ENCODE measurements around the gene SRGAP1. TPM values are rescaled to one million over a fixed set of nuclear protein-coding genes. Genes with fewer than 3 reads are reported as not detected.

SRGAP1 gene
- total and polyA plus RNA-seq, 8 donors: 0.70 to 37.9 (median 9.8) TPM

- H3K4me1 ChIP-seq: peaks cover 0 to 12% (median 0%) of the 10 kb centered on the region in 4 donors
- H3K4me3 ChIP-seq: no peak overlapping the region
- H3K9me3 ChIP-seq: peaks cover 0 to 17% (median 5%) of the 10 kb centered on the region in 4 donors
- no peaks in the 10 kb centered on the region for H3K36me3 ChIP-seq
- WGBS, 5 donors: 75 to 91% (median 86%) methylated on average over 6 of the region's 6 CpGs
- peaks cover 0 to 16% (median 7%) of the 10 kb centered on the region in 3 donors for H3K27me3 ChIP-seq
- intact Hi-C loops (cut with DNase I; ENCODE audit: low total_unique reads): no loop called here
- TF ChIP-seq POLR2AphosphoS5 (IDR thresholded peaks at IDR 0.05) (no peak), CTCF (IDR thresholded peaks at IDR 0.05) (no peak), POLR2A (IDR thresholded peaks at IDR 0.05) (no peak), EP300 (IDR thresholded peaks at IDR 0.05) (no peak)
- no peak overlapping the region for H3K27ac ChIP-seq
- DNase-seq: no peak
These were observed 21.5 kb upstream of the SRGAP1 start for GRCh38 chr12:63823040-63823439.

DNA sequence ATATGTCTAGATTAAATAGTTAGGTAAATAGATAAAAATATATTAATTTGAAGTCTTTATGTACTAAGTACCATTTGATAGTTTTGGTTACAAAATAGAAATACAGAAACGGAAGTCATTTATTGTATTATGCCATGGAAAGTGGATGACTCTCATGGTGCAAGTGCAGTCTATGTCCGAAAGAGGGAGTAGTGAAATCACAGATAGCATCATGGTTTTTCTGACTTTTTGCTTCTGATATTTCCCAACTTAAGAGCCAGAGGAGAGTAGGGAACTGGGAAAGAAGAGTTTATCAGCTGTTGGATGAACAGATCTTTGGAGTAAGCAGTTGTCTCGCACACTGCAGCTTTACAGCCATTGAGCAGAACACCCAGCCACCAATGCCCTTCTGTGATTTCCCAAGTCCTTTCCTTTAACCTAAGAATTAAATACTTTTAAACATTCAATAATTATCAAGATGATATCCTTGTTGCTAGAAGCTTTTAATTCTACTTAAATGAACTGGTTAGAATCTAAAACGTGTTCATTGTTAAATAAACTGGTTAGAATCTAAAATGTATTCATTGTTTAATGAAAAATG is 18.4 kb upstream of the SRGAP1 start:
- TF ChIP-seq POLR2A (IDR thresholded peaks at IDR 0.05) (no peak), POLR2AphosphoS5 (IDR thresholded peaks at IDR 0.05) (peak in 1 of 3 donors; percentile 53), CTCF (IDR thresholded peaks at IDR 0.05) (peak in 5 of 7 experiments; percentile 56 to 78 (median 71)), EP300 (IDR thresholded peaks at IDR 0.05) (no peak)
- Histone ChIP-seq H3K36me3 (no peaks in the 10 kb centered on the region), H3K27ac (no peak overlapping the region), H3K9me3 (peaks cover 0 to 7% (median 3%) of the 10 kb centered on the region in 4 donors), H3K4me3 (no peak overlapping the region), H3K27me3 (peaks cover 0 to 12% (median 7%) of the 10 kb centered on the region in 3 donors), H3K4me1 (peaks cover 0 to 12% (median 0%) of the 10 kb centered on the region in 4 donors)
- intact Hi-C loops (cut with DNase I; ENCODE audit: low total_unique reads): no loop called here
- DNase-seq: peak in 1 of 2 donors; percentile 74
- 12 to 26% (median 20%) methylated on average over 4 of the region's 4 CpGs for WGBS, 5 donors

- Histone ChIP-seq H3K9me3 (peaks cover 0 to 7% (median 3%) of the 10 kb centered on the region in 4 donors), H3K4me3 (no peak overlapping the region), H3K27ac (no peak overlapping the region), H3K27me3 (no peaks in the 10 kb centered on the region), H3K36me3 (no peaks in the 10 kb centered on the region), H3K4me1 (no peaks in the 10 kb centered on the region)
- WGBS, 5 donors: 87 to 95% (median 91%) methylated on average over 2 of the region's 2 CpGs
- TF ChIP-seq POLR2AphosphoS5 (IDR thresholded peaks at IDR 0.05) (no peak), EP300 (IDR thresholded peaks at IDR 0.05) (no peak), POLR2A (IDR thresholded peaks at IDR 0.05) (no peak), CTCF (IDR thresholded peaks at IDR 0.05) (no peak)
- no peak for DNase-seq
- intact Hi-C loops (cut with DNase I; ENCODE audit: low total_unique reads): no loop called here
These were observed 15.6 kb upstream of the SRGAP1 start for GRCh38 chr12:63828867-63829266.

GRCh38 chr12:63836046-63836445 is 8.5 kb upstream of the SRGAP1 start:
- 29 to 59% (median 44%) methylated on average over 2 of the region's 2 CpGs for WGBS, 5 donors
- Histone ChIP-seq H3K36me3 (no peaks in the 10 kb centered on the region), H3K27me3 (no peaks in the 10 kb centered on the region), H3K27ac (no peak overlapping the region), H3K4me1 (no peaks in the 10 kb centered on the region), H3K9me3 (no peaks in the 10 kb centered on the region), H3K4me3 (no peak overlapping the region)
- intact Hi-C loops (cut with DNase I; ENCODE audit: low total_unique reads): no loop called here
- DNase-seq: no peak
- TF ChIP-seq EP300 (IDR thresholded peaks at IDR 0.05) (no peak), POLR2A (IDR thresholded peaks at IDR 0.05) (no peak), POLR2AphosphoS5 (IDR thresholded peaks at IDR 0.05) (no peak)

DNA sequence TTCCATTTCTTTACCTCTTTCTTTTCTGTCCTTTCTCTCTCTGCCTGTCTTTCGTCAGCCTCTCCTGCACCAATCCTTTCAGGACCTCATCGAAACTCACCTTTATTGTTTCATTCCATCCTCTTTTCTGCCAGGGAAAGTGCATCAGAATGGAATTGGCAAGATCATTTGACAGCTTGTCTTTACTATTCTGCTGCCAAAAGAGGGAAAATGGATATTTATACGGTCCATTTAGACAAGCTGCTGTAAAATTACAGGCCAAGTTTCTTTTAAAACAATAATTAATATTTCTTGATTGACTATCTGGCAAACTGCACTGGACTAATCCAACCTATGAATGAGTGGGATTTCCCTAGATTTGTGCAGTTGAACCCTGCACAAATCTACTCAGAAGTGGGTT is 7.6 kb upstream of the SRGAP1 start:
- no peaks in the 10 kb centered on the region for H3K27me3 ChIP-seq
- 80 to 88% (median 82%) methylated on average over 3 of the region's 3 CpGs for WGBS, 5 donors
- H3K4me3 ChIP-seq: no peak overlapping the region
- no peaks in the 10 kb centered on the region for H3K36me3 ChIP-seq
- no peaks in the 10 kb centered on the region for H3K9me3 ChIP-seq
- intact Hi-C loops (cut with DNase I; ENCODE audit: low total_unique reads): no loop called here
- no peak overlapping the region for H3K27ac ChIP-seq
- no peak for DNase-seq
- TF ChIP-seq EP300 (IDR thresholded peaks at IDR 0.05) (no peak), CTCF (IDR thresholded peaks at IDR 0.05) (no peak), POLR2A (IDR thresholded peaks at IDR 0.05) (no peak), POLR2AphosphoS5 (IDR thresholded peaks at IDR 0.05) (no peak)
- no peaks in the 10 kb centered on the region for H3K4me1 ChIP-seq

All from stomach (tissue), 9 donors.